ENCODE measurements around the gene SOST. TPM values are rescaled to one million over a fixed set of nuclear protein-coding genes. Genes with fewer than 3 reads are reported as not detected.
"Not testable (repeated sequence)": the region's sequence is repeated elsewhere in the genome, so short reads cannot be mapped to it uniquely, and the experiment has no call there.

SOST gene
- total RNA-seq: not detected in 2 replicates

DNA sequence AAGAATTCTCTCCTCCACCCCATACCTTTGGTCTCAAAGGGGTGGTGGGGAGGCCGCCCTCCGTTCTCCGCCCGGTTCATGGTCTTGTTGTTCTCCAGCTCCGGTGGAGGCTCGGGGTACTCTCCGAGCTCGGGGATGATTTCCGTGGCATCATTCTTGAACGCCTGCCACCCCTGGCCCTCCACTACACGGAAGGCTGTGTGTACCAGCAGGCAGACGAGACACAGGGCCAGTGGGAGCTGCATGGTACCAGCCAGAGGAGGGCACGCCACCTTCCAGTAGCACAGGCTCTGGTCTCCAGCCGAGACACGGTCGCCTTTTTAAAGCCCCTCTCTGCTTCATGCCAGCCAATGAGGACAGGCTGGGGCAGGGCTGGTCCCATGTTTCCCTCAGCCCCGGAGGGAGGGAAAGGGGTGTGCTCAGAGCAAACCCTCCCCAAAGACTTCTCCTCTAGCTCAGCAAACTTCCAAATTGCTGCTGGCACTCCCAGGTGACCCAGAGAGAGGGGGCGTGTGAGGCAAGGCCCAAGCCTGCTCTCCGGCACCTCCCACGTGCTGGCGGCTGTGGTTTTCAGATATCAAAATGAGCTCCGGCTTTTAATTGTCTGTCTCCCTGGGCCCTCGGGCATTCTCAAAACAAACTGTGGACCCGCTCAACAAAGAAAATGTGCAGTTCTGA lies at the start of gene SOST:
Gene SOST, minus strand, starts transcription at position 295 of the 678 bp plus-strand sequence. Its CDS starts 50 bp downstream, at position 245.
- Mint-ChIP-seq H3K4me3 (ENCODE audit: low read depth) (no peak within 1 kb of the TSS), H3K27me3 (ENCODE audit: low read depth) (peaks cover 28% of the 10 kb centered on the region), H3K9me3 (no peaks in the 10 kb centered on the region), H3K4me1 (ENCODE audit: low read depth) (peaks cover 4% of the 10 kb centered on the region), H3K27ac (no peak within 1 kb of the TSS), H3K36me3 (ENCODE audit: low read depth) (no peaks in the 10 kb centered on the region)
- no peak for DNase-seq (ENCODE audit: low spot score)
- intact Hi-C loops (cut with micrococcal nuclease): no loop called here

GRCh38 chr17:43808076-43808475 lies 49.5 kb upstream of the SOST start:
- intact Hi-C loops (cut with micrococcal nuclease): no loop called here
- no peaks in the 10 kb centered on the region for H3K9me3 Mint-ChIP-seq
- H3K27ac Mint-ChIP-seq: no peak overlapping the region
- H3K4me1 Mint-ChIP-seq (ENCODE audit: low read depth): no peaks in the 10 kb centered on the region
- no peaks in the 10 kb centered on the region for H3K36me3 Mint-ChIP-seq (ENCODE audit: low read depth)
- H3K27me3 Mint-ChIP-seq (ENCODE audit: low read depth): peaks cover 25% of the 10 kb centered on the region
- no peak for DNase-seq (ENCODE audit: low spot score)
- no peak overlapping the region for H3K4me3 Mint-ChIP-seq (ENCODE audit: low read depth)

GRCh38 chr17:43805117-43805516 lies 46.5 kb upstream of the SOST start:
- no peak for DNase-seq (ENCODE audit: low spot score)
- H3K27ac Mint-ChIP-seq: no peak overlapping the region
- H3K36me3 Mint-ChIP-seq (ENCODE audit: low read depth): no peaks in the 10 kb centered on the region
- no peaks in the 10 kb centered on the region for H3K9me3 Mint-ChIP-seq
- intact Hi-C loops (cut with micrococcal nuclease): no loop called here
- H3K27me3 Mint-ChIP-seq (ENCODE audit: low read depth): peaks cover 26% of the 10 kb centered on the region
- no peak overlapping the region for H3K4me3 Mint-ChIP-seq (ENCODE audit: low read depth)
- no peaks in the 10 kb centered on the region for H3K4me1 Mint-ChIP-seq (ENCODE audit: low read depth)

DNA sequence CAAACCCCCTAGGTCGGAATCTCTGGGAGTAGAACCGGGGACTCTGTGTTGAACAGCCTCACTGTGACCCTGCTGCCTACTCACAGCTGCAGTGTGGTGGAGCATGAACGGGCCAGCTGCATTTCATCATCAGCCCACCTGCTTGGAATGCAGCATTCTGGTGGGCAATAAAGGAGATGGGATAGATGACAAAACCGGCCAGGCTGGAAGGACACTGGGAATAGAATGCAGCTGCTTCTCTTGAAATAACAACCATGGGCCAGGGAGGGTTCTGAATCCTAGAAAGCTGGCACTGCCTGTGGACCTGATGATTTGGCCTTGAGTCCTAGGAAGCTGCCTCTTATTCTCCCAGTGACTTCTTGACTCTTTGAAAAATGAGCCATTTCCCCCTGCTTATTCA lies 45.2 kb upstream of the SOST start:
- no peaks in the 10 kb centered on the region for H3K4me1 Mint-ChIP-seq (ENCODE audit: low read depth)
- H3K4me3 Mint-ChIP-seq (ENCODE audit: low read depth): no peak overlapping the region
- H3K27ac Mint-ChIP-seq: no peak overlapping the region
- no peak for DNase-seq (ENCODE audit: low spot score)
- H3K36me3 Mint-ChIP-seq (ENCODE audit: low read depth): no peaks in the 10 kb centered on the region
- intact Hi-C loops (cut with micrococcal nuclease): no loop called here
- H3K9me3 Mint-ChIP-seq: no peaks in the 10 kb centered on the region
- peaks cover 28% of the 10 kb centered on the region for H3K27me3 Mint-ChIP-seq (ENCODE audit: low read depth)

GRCh38 chr17:43801844-43802243 lies 43.3 kb upstream of the SOST start:
- H3K27me3 Mint-ChIP-seq (ENCODE audit: low read depth): peaks cover 32% of the 10 kb centered on the region
- no peak overlapping the region for H3K27ac Mint-ChIP-seq
- H3K9me3 Mint-ChIP-seq: no peaks in the 10 kb centered on the region
- no peak overlapping the region for H3K4me3 Mint-ChIP-seq (ENCODE audit: low read depth)
- no peaks in the 10 kb centered on the region for H3K4me1 Mint-ChIP-seq (ENCODE audit: low read depth)
- intact Hi-C loops (cut with micrococcal nuclease): no loop called here
- DNase-seq (ENCODE audit: low spot score): no peak
- H3K36me3 Mint-ChIP-seq (ENCODE audit: low read depth): no peaks in the 10 kb centered on the region

GRCh38 chr17:43800736-43801135 lies 42.1 kb upstream of the SOST start:
- no peaks in the 10 kb centered on the region for H3K9me3 Mint-ChIP-seq
- no peaks in the 10 kb centered on the region for H3K4me1 Mint-ChIP-seq (ENCODE audit: low read depth)
- DNase-seq (ENCODE audit: low spot score): no peak
- intact Hi-C loops (cut with micrococcal nuclease): no loop called here
- H3K4me3 Mint-ChIP-seq (ENCODE audit: low read depth): no peak overlapping the region
- H3K27ac Mint-ChIP-seq: no peak overlapping the region
- peaks cover 40% of the 10 kb centered on the region for H3K27me3 Mint-ChIP-seq (ENCODE audit: low read depth)
- H3K36me3 Mint-ChIP-seq (ENCODE audit: low read depth): no peaks in the 10 kb centered on the region

DNA sequence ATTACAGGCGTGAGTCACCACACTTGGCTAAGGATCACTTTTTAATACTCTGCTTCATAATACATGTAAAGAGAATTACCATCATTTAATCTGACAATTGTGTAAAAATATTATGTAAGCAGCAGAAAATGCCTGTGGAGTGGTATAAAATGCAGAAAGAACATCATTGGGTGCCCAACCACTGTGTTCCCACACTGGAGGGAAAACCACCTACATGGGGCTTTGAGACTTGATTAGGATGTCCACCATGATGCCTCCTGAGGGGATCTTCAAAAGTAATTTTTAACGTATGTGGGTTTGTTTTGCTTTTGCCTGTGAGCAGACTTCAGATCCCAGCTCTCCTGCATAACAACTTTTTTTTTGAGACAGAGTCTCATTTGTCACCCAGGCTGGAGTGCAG lies 40.5 kb upstream of the SOST start:
- intact Hi-C loops (cut with micrococcal nuclease): no loop called here
- no peak for DNase-seq (ENCODE audit: low spot score)
- Mint-ChIP-seq H3K27me3 (ENCODE audit: low read depth) (peaks cover 39% of the 10 kb centered on the region), H3K4me3 (ENCODE audit: low read depth) (no peak overlapping the region), H3K36me3 (ENCODE audit: low read depth) (no peaks in the 10 kb centered on the region), H3K27ac (no peak overlapping the region), H3K9me3 (no peaks in the 10 kb centered on the region), H3K4me1 (ENCODE audit: low read depth) (no peaks in the 10 kb centered on the region)

GRCh38 chr17:43798024-43798423 lies 39.4 kb upstream of the SOST start:
- H3K36me3 Mint-ChIP-seq (ENCODE audit: low read depth); H3K4me1 Mint-ChIP-seq (ENCODE audit: low read depth); H3K4me3 Mint-ChIP-seq (ENCODE audit: low read depth); H3K27ac Mint-ChIP-seq; DNase-seq (ENCODE audit: low spot score); intact Hi-C loops (cut with micrococcal nuclease); H3K9me3 Mint-ChIP-seq: not testable (repeated sequence)
- H3K27me3 Mint-ChIP-seq (ENCODE audit: low read depth): peaks cover 36% of the 10 kb centered on the region

DNA sequence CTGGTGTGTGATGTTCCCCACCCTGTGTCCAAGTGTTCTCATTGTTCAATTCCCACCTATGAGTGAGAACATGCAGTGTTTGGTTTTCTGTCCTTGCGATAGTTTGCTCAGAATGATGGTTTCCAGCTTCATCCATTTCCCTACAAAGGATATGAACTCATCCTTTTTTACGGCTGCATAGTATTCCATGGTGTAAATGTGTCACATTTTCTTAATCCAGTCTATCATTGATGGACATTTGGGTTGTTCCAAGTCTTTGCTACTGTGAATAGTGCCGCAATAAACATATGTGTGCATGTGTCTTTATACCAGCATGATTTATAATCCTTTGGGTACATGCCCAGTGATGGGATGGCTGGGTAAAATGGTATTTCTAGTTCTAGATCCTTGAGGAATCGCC lies 34.1 kb upstream of the SOST start:
- H3K4me1 Mint-ChIP-seq (ENCODE audit: low read depth); H3K27ac Mint-ChIP-seq; DNase-seq (ENCODE audit: low spot score); H3K9me3 Mint-ChIP-seq; intact Hi-C loops (cut with micrococcal nuclease); H3K36me3 Mint-ChIP-seq (ENCODE audit: low read depth); H3K4me3 Mint-ChIP-seq (ENCODE audit: low read depth): not testable (repeated sequence)
- peaks cover 31% of the 10 kb centered on the region for H3K27me3 Mint-ChIP-seq (ENCODE audit: low read depth)

- peaks cover 29% of the 10 kb centered on the region for H3K27me3 Mint-ChIP-seq (ENCODE audit: low read depth)
- no peaks in the 10 kb centered on the region for H3K36me3 Mint-ChIP-seq (ENCODE audit: low read depth)
- intact Hi-C loops (cut with micrococcal nuclease): no loop called here
- H3K4me1 Mint-ChIP-seq (ENCODE audit: low read depth): no peaks in the 10 kb centered on the region
- DNase-seq (ENCODE audit: low spot score): no peak
- no peaks in the 10 kb centered on the region for H3K9me3 Mint-ChIP-seq
- no peak overlapping the region for H3K27ac Mint-ChIP-seq
- no peak overlapping the region for H3K4me3 Mint-ChIP-seq (ENCODE audit: low read depth)
Measured at GRCh38 chr17:43791589-43791988, 33.0 kb upstream of the SOST start.

GRCh38 chr17:43790311-43790940 lies 31.8 kb upstream of the SOST start:
- intact Hi-C loops (cut with micrococcal nuclease): no loop called here
- no peaks in the 10 kb centered on the region for H3K4me1 Mint-ChIP-seq (ENCODE audit: low read depth)
- no peak overlapping the region for H3K4me3 Mint-ChIP-seq (ENCODE audit: low read depth)
- no peaks in the 10 kb centered on the region for H3K36me3 Mint-ChIP-seq (ENCODE audit: low read depth)
- no peak overlapping the region for H3K27ac Mint-ChIP-seq
- H3K9me3 Mint-ChIP-seq: no peaks in the 10 kb centered on the region
- DNase-seq (ENCODE audit: low spot score): no peak
- H3K27me3 Mint-ChIP-seq (ENCODE audit: low read depth): peaks cover 25% of the 10 kb centered on the region

- Mint-ChIP-seq H3K27ac (no peak overlapping the region), H3K9me3 (no peaks in the 10 kb centered on the region), H3K27me3 (ENCODE audit: low read depth) (peaks cover 20% of the 10 kb centered on the region), H3K4me3 (ENCODE audit: low read depth) (no peak overlapping the region), H3K36me3 (ENCODE audit: low read depth) (no peaks in the 10 kb centered on the region), H3K4me1 (ENCODE audit: low read depth) (no peaks in the 10 kb centered on the region)
- no peak for DNase-seq (ENCODE audit: low spot score)
- intact Hi-C loops (cut with micrococcal nuclease): no loop called here
Measured at GRCh38 chr17:43789482-43789881, 30.9 kb upstream of the SOST start.

DNA sequence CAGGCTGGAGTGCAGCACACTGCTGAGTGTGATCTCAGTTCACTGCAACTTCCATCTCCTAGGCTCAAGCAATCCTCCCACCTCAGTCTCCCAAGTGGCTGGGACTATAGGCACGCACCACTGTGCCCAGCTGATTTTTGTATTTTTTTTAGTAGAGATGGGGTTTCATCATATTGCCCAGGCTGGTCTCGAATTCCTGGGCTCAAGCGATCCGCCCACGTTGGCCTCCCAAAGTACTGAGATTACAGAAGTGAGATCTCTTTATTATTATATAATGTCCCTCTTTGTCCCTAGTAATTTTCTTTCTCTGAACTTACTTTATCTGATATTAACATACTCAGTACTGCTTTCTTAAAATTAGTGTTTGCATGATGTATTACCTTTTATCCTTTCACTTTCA lies 29.9 kb upstream of the SOST start:
- Mint-ChIP-seq H3K4me1 (ENCODE audit: low read depth) (no peaks in the 10 kb centered on the region), H3K36me3 (ENCODE audit: low read depth) (no peaks in the 10 kb centered on the region), H3K27ac (no peak overlapping the region), H3K4me3 (ENCODE audit: low read depth) (no peak overlapping the region), H3K27me3 (ENCODE audit: low read depth) (peaks cover 23% of the 10 kb centered on the region), H3K9me3 (no peaks in the 10 kb centered on the region)
- no peak for DNase-seq (ENCODE audit: low spot score)
- intact Hi-C loops (cut with micrococcal nuclease): no loop called here

All from activated T-helper 2 cell treated with anti-CD3 and anti-CD28 coated beads, Interferon-gamma antibody, Interleukin-2, Interleukin-4, amounts not matched to agents 10 μg/mL and 5 μg/mL and 100 μg/mL, durations not matched to agents 14 hours and 24 hours and 36 hours (primary cell).